SK-N-SH (cell line): Measurements from ENCODE around the gene ZNF81. TPM values are rescaled to one million over a fixed set of nuclear protein-coding genes. Genes with fewer than 3 reads are reported as not detected.
A peak's percentile ranks its signal among the peaks of the same experiment; 100 is the strongest.

ENCODE experiments used
- CTCF ChIA-PET: fragments of 300-600, 350-600 bp; formaldehyde crosslinking; extraction: SDS; loops from one replicate; lab custom pipeline; 2021; lab: Yijun Ruan, JAX
- POLR2A ChIA-PET: fragments of 350-600 bp; sonication (Branson Sonifier 250); formaldehyde crosslinking; extraction: SDS; loops from one replicate; lab custom pipeline; 2020; ENCODE audit warnings: antibody characterized with exemption, inconsistent platforms; lab: Yijun Ruan, JAX
- DNase-seq: peaks from one replicate; pipeline ENCODE4 v3.0.0; 2012
- H2AFZ ChIP-seq: fragments of 200-600 bp; sonication (generic); 2 replicates; pipeline ENCODE4 v1.8.1; 2016; ENCODE audit warnings: antibody characterized with exemption, mild to moderate bottlenecking, low read depth
- H3F3A ChIP-seq: fragments of 200-600 bp; sonication (generic); replicated peaks from 2 replicates; pipeline ENCODE3; 2016; ENCODE audit warnings: antibody characterized with exemption, mild to moderate bottlenecking; ENCODE audit not compliant: insufficient read depth
- H3K27ac ChIP-seq, 2 experiments: fragments of 200-500 bp in 1 of 2; fragments of 200-600 bp in 1 of 2; sonication (Bioruptor generic) in 1 of 2; sonication (generic), shearing (Covaris generic) in 1 of 2; 2 replicates each; pipeline versions ENCODE4 v1.5.1 to v1.6.1; 2014 to 2016; ENCODE audit warnings: low read depth in 2 of 2, inconsistent platforms in 1 of 2, low read length in 1 of 2, mild to moderate bottlenecking in 1 of 2, mixed read lengths in 1 of 2
- H3K27me3 ChIP-seq: fragments of 200-600 bp; sonication (generic), shearing (Covaris generic); 2 replicates; pipeline ENCODE4 v1.6.1; 2016; ENCODE audit warnings: mixed run types; ENCODE audit not compliant: insufficient read depth
- H3K36me3 ChIP-seq, 2 experiments: fragments of 200-500 bp in 1 of 2; fragments of 200-600 bp in 1 of 2; sonication (Bioruptor generic) in 1 of 2; sonication (generic) in 1 of 2; replicated peaks in 1 of 2; 2 replicates each; pipeline versions ENCODE3 to v1.5.1; 2014 to 2016; ENCODE audit warnings: low read length in 1 of 2, mild to moderate bottlenecking in 1 of 2; ENCODE audit not compliant: insufficient read depth in 2 of 2, control insufficient read depth in 1 of 2
- H3K4me1 ChIP-seq, 2 experiments: fragments of 200-500 bp in 1 of 2; fragments of 200-600 bp in 1 of 2; sonication (Bioruptor generic) in 1 of 2; sonication (generic), shearing (Covaris generic) in 1 of 2; 2 replicates each; pipeline versions ENCODE4 v1.5.1 to v1.6.1; 2014 to 2016; ENCODE audit warnings: low read depth in 1 of 2, low read length in 1 of 2, mixed run types in 1 of 2; ENCODE audit not compliant: insufficient read depth in 2 of 2, control insufficient read depth in 1 of 2
- H3K4me2 ChIP-seq: fragments of 200-600 bp; sonication (generic), shearing (Covaris generic); 2 replicates; pipeline ENCODE4 v1.6.1; 2017; ENCODE audit warnings: mixed run types
- H3K4me3 ChIP-seq, 2 experiments: fragments of 200-500 bp in 1 of 2; fragments of 200-600 bp in 1 of 2; sonication (Bioruptor generic) in 1 of 2; sonication (generic), shearing (Covaris generic) in 1 of 2; 2 replicates each; pipeline versions ENCODE4 v1.5.1 to v1.8.1; 2014 to 2016; ENCODE audit warnings: low read depth in 2 of 2, inconsistent platforms in 1 of 2, low read length in 1 of 2, mild to moderate bottlenecking in 1 of 2, mixed read lengths in 1 of 2, moderate library complexity in 1 of 2
- H3K79me2 ChIP-seq: fragments of 200-600 bp; sonication (generic); 2 replicates; pipeline ENCODE4 v1.8.1; 2017; ENCODE audit warnings: mild to moderate bottlenecking; ENCODE audit not compliant: insufficient read depth
- H3K9ac ChIP-seq: fragments of 200-600 bp; sonication (generic); 2 replicates; pipeline ENCODE4 v1.6.1; 2017; ENCODE audit warnings: mixed run types
- H3K9me2 ChIP-seq: fragments of 200-600 bp; sonication (generic); 2 replicates; pipeline ENCODE4 v1.6.1; 2017; ENCODE audit warnings: mixed run types
- H3K9me3 ChIP-seq: fragments of 200-600 bp; sonication (generic); 2 replicates; pipeline ENCODE4 v1.6.1; 2017; ENCODE audit warnings: mixed run types, mild to moderate bottlenecking, moderate library complexity
- H4K20me1 ChIP-seq: fragments of 200-600 bp; sonication (generic); 2 replicates; pipeline ENCODE4 v1.6.1; 2017; ENCODE audit warnings: mild to moderate bottlenecking, mixed run types; ENCODE audit not compliant: insufficient read depth
- FOSL2 ChIP-seq: IDR thresholded peaks from 2 replicates; pipeline ENCODE4 v1.4.0; 2012; ENCODE audit warnings: low read depth, mild to moderate bottlenecking, moderate library complexity, borderline replicate concordance
- FOXJ3 ChIP-seq: sonication (generic); formaldehyde crosslinking; IDR thresholded peaks from 2 replicates; pipeline ENCODE4 v1.5.1; 2020; ENCODE audit warnings: mild to moderate bottlenecking, missing genetic modification reagents
- FOXM1 ChIP-seq: IDR thresholded peaks from 2 replicates; pipeline ENCODE4 v1.4.0; 2012; ENCODE audit warnings: low read depth, mild to moderate bottlenecking
- MAX ChIP-seq: IDR thresholded peaks from 2 replicates; pipeline ENCODE4 v1.4.0; 2012; ENCODE audit warnings: low read depth
- MXI1 ChIP-seq: IDR thresholded peaks from 2 replicates; pipeline ENCODE4 v1.6.1; 2012; ENCODE audit warnings: mild to moderate bottlenecking, low read depth, low read length, improper control_type of control experiment
- NRF1 ChIP-seq: IDR thresholded peaks from 2 replicates; pipeline ENCODE4 v1.6.1; 2012; ENCODE audit warnings: low read depth, mild to moderate bottlenecking, low read length
- RCOR1 ChIP-seq: fragments of 150-350 bp; IDR thresholded peaks from 2 replicates; pipeline ENCODE4 v1.6.1; 2017; ENCODE audit warnings: antibody characterized with exemption, low read length
- RFX5 ChIP-seq: IDR thresholded peaks from 2 replicates; pipeline ENCODE4 v1.6.1; 2012; ENCODE audit warnings: mild to moderate bottlenecking, improper control_type of control experiment, low read length
- RXRA ChIP-seq: IDR thresholded peaks from 2 replicates; pipeline ENCODE4 v1.4.0; 2012; ENCODE audit warnings: low read depth, mild to moderate bottlenecking, borderline replicate concordance
- SIN3A ChIP-seq: IDR thresholded peaks from 2 replicates; pipeline ENCODE4 v1.6.1; 2012; ENCODE audit warnings: low read depth, mild to moderate bottlenecking, low read length, moderate library complexity, borderline replicate concordance
- TAF1 ChIP-seq: IDR thresholded peaks from 2 replicates; pipeline ENCODE4 v1.6.1; 2012; ENCODE audit warnings: low read depth, mild to moderate bottlenecking, low read length, moderate library complexity, borderline replicate concordance
- TEAD4 ChIP-seq: IDR thresholded peaks from 2 replicates; pipeline ENCODE4 v1.4.0; 2012; ENCODE audit warnings: mild to moderate bottlenecking, borderline replicate concordance; ENCODE audit not compliant: insufficient read depth
- YY1 ChIP-seq: IDR thresholded peaks from 2 replicates; pipeline ENCODE4 v1.4.0; 2012; ENCODE audit warnings: low read depth, mild to moderate bottlenecking
- WGBS: methylation state at CpG from one replicate; pipeline ENCODE4 v1.1.6; 2017; ENCODE audit warnings: low lambda C conversion rate; 5-methylcytosine and 5-hydroxymethylcytosine counted together
- polyA plus RNA-seq, 3 experiments: library from polyadenylated mRNA; depleted of rRNA; stranded (reverse); fragments of >200 nt; gene quantifications; 2 replicates each; pipeline ENCODE4 v1.2.3, GENCODE V29; 2012
- TF ChIP-seq, protein P1 (sequence below): fragments of 150-350 bp; IDR thresholded peaks from 2 replicates; pipeline ENCODE4 v1.6.1; 2016; ENCODE audit warnings: mild to moderate bottlenecking, low read depth, low read length
- TF ChIP-seq, protein P2 (sequence below): fragments of 150-350 bp; IDR thresholded peaks from 2 replicates; pipeline ENCODE4 v1.6.1; 2017; ENCODE audit warnings: antibody characterized with exemption, low read length, low read depth, borderline replicate concordance
- TF ChIP-seq, protein P3 (sequence below): IDR thresholded peaks from 2 replicates; pipeline ENCODE4 v1.6.1; 2012; ENCODE audit warnings: mild to moderate bottlenecking, low read depth, low read length, moderate library complexity
- TF ChIP-seq, protein P4 (sequence below): IDR thresholded peaks from 2 replicates; pipeline ENCODE4 v1.4.0; 2012; ENCODE audit warnings: low read depth, borderline replicate concordance
- TF ChIP-seq, protein P5 (sequence below): IDR thresholded peaks from 2 replicates; pipeline ENCODE4; 2012

ZNF81 gene
- polyA plus RNA-seq, 1 of the 3 experiments (the other 2 are of a cell fraction) = 3.5 TPM

- H3K4me1 ChIP-seq = no peaks in the 10 kb centered on the region; a peak in 1 of 4 replicates
- DNase-seq = no peak
- ChIA-PET POLR2A (no interaction called here), CTCF (no interaction called here)
- WGBS = 69% methylated on average over 2 of the region's 2 CpGs
- no peaks in the 10 kb centered on the region for H3K9me2 ChIP-seq
- no peak overlapping the region for H3K27ac ChIP-seq
- H3K4me2 ChIP-seq = no peak overlapping the region
- H3K9ac ChIP-seq = no peak overlapping the region
- H3K36me3 ChIP-seq = peaks cover 10 to 12% of the 10 kb centered on the region in 2 experiments
- H3F3A ChIP-seq = no peaks in the 10 kb centered on the region
- H4K20me1 ChIP-seq = no peaks in the 10 kb centered on the region
- peak overlapping the region in 1 of 2 experiments; percentile 6; a peak in 1 of 4 replicates for H3K4me3 ChIP-seq
- no peaks in the 10 kb centered on the region; the same call in 1 of the 2 replicates for H3K9me3 ChIP-seq
- H2AFZ ChIP-seq = no peak overlapping the region
- TF ChIP-seq TAF1 = no peak
- TF ChIP-seq, protein P1, sequence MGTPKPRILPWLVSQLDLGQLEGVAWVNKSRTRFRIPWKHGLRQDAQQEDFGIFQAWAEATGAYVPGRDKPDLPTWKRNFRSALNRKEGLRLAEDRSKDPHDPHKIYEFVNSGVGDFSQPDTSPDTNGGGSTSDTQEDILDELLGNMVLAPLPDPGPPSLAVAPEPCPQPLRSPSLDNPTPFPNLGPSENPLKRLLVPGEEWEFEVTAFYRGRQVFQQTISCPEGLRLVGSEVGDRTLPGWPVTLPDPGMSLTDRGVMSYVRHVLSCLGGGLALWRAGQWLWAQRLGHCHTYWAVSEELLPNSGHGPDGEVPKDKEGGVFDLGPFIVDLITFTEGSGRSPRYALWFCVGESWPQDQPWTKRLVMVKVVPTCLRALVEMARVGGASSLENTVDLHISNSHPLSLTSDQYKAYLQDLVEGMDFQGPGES = no peak
- no peak for TF ChIP-seq MXI1
- TF ChIP-seq FOXJ3 (CRISPR knock-in tag) = no peak
- H3K27me3 ChIP-seq = no peaks in the 10 kb centered on the region
- H3K79me2 ChIP-seq = no peaks in the 10 kb centered on the region
Observed at GRCh38 chrX:47915886-47916493, 79.3 kb downstream of the ZNF81 start.

GRCh38 chrX:47918274-47918673, 81.6 kb downstream of the ZNF81 start:
- H3K27ac ChIP-seq = no peak overlapping the region
- H3K9ac ChIP-seq = no peak overlapping the region
- no peaks in the 10 kb centered on the region for H3K9me2 ChIP-seq
- H3K36me3 ChIP-seq = peaks cover 10 to 12% of the 10 kb centered on the region in 2 experiments
- H3K9me3 ChIP-seq = no peaks in the 10 kb centered on the region; the same call in 1 of the 2 replicates
- H2AFZ ChIP-seq = no peak overlapping the region
- ChIA-PET CTCF (no interaction called here), POLR2A (no interaction called here)
- no peaks in the 10 kb centered on the region for H4K20me1 ChIP-seq
- no peak for DNase-seq
- H3K79me2 ChIP-seq = no peaks in the 10 kb centered on the region
- H3K4me3 ChIP-seq = no peak overlapping the region
- 48% methylated on average over 1 of the region's 1 CpG for WGBS
- no peaks in the 10 kb centered on the region for H3K27me3 ChIP-seq
- H3K4me1 ChIP-seq = no peaks in the 10 kb centered on the region
- no peak overlapping the region for H3K4me2 ChIP-seq
- no peaks in the 10 kb centered on the region for H3F3A ChIP-seq
- TF ChIP-seq RXRA = no peak
- TF ChIP-seq, protein P2, sequence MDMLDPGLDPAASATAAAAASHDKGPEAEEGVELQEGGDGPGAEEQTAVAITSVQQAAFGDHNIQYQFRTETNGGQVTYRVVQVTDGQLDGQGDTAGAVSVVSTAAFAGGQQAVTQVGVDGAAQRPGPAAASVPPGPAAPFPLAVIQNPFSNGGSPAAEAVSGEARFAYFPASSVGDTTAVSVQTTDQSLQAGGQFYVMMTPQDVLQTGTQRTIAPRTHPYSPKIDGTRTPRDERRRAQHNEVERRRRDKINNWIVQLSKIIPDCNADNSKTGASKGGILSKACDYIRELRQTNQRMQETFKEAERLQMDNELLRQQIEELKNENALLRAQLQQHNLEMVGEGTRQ = no peak
- no peak for TF ChIP-seq MAX
- no peak for TF ChIP-seq FOXM1
- TF ChIP-seq, protein P1 = no peak
- TF ChIP-seq NRF1 = no peak
- TF ChIP-seq RCOR1 = no peak
- TF ChIP-seq RFX5 = no peak
- TF ChIP-seq, protein P3, sequence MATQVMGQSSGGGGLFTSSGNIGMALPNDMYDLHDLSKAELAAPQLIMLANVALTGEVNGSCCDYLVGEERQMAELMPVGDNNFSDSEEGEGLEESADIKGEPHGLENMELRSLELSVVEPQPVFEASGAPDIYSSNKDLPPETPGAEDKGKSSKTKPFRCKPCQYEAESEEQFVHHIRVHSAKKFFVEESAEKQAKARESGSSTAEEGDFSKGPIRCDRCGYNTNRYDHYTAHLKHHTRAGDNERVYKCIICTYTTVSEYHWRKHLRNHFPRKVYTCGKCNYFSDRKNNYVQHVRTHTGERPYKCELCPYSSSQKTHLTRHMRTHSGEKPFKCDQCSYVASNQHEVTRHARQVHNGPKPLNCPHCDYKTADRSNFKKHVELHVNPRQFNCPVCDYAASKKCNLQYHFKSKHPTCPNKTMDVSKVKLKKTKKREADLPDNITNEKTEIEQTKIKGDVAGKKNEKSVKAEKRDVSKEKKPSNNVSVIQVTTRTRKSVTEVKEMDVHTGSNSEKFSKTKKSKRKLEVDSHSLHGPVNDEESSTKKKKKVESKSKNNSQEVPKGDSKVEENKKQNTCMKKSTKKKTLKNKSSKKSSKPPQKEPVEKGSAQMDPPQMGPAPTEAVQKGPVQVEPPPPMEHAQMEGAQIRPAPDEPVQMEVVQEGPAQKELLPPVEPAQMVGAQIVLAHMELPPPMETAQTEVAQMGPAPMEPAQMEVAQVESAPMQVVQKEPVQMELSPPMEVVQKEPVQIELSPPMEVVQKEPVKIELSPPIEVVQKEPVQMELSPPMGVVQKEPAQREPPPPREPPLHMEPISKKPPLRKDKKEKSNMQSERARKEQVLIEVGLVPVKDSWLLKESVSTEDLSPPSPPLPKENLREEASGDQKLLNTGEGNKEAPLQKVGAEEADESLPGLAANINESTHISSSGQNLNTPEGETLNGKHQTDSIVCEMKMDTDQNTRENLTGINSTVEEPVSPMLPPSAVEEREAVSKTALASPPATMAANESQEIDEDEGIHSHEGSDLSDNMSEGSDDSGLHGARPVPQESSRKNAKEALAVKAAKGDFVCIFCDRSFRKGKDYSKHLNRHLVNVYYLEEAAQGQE = no peak
- TF ChIP-seq, protein P4, sequence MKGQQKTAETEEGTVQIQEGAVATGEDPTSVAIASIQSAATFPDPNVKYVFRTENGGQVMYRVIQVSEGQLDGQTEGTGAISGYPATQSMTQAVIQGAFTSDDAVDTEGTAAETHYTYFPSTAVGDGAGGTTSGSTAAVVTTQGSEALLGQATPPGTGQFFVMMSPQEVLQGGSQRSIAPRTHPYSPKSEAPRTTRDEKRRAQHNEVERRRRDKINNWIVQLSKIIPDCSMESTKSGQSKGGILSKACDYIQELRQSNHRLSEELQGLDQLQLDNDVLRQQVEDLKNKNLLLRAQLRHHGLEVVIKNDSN = no peak
- TF ChIP-seq SIN3A = no peak
- no peak for TF ChIP-seq TEAD4
- TF ChIP-seq, protein P5, sequence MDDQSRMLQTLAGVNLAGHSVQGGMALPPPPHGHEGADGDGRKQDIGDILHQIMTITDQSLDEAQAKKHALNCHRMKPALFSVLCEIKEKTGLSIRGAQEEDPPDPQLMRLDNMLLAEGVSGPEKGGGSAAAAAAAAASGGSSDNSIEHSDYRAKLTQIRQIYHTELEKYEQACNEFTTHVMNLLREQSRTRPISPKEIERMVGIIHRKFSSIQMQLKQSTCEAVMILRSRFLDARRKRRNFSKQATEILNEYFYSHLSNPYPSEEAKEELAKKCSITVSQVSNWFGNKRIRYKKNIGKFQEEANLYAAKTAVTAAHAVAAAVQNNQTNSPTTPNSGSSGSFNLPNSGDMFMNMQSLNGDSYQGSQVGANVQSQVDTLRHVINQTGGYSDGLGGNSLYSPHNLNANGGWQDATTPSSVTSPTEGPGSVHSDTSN = no peak
- TF ChIP-seq FOSL2 = no peak
- TF ChIP-seq YY1 = no peak
